Bladder microvascular endothelial cell (primary cell): ENCODE data around the gene TMEM171. TPM values are rescaled to one million over a fixed set of nuclear protein-coding genes. Genes with fewer than 3 reads are reported as not detected.

Experiments used
- total RNA-seq: library from RNA; depleted of rRNA; stranded (reverse); fragments of >200 nt; gene quantifications from 2 replicates; pipeline ENCODE4 v1.2.3, GENCODE V29; 2014

The TMEM171 gene, protein sequence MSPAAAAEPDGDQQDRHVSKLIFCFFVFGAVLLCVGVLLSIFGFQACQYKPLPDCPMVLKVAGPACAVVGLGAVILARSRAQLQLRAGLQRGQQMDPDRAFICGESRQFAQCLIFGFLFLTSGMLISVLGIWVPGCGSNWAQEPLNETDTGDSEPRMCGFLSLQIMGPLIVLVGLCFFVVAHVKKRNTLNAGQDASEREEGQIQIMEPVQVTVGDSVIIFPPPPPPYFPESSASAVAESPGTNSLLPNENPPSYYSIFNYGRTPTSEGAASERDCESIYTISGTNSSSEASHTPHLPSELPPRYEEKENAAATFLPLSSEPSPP
- 0.94 and 2.1 TPM in 2 replicates for total RNA-seq

DNA sequence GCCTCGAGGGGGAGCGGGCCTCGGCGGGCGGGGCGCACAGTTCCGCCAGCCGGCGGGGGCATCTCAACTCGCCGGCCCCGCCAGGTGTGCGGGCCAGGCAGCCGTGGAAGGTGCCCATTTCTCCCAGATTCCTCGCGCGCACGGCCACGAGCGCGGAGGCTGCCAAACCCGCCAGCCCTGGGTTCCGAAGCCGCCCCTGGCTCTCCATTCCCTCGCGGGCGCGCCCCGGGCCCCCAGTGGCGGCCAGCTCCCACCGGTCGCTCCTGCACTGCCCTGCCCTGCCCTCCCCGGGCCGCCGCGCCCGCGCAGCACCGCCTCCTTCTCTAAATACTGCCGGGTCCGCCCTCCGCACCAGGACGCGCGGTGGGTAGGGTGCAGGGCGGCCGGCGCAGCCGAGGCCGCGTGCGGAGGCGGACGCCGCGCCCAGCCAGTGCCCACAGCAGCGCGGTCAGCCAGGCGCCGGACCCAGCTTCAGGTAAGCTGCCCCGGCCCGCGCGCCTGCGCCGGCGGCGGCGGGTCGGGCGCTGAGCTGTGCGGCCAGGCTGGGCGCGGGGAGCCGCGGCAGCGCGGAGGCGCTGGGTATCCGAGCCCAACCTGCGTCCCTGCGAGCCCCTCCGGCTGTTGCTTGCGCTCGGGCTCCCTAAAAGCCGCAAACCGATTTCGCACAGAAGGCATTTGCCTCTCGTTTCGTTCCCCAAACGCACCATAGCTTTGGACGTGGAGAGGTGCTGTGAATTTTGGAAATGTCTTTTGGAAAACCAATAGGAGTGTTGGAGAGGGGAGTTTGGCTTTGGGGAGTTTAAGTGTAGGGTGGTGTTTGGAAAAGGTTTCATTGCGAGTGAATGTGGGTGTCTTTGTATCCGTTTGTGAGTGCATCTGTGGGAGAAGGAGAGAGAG is at the start of gene TMEM171:
Gene TMEM171, plus strand, starts transcription at position 354 of the 897 bp plus-strand sequence. CDS start 2,799 bp downstream, outside the sequence.

DNA sequence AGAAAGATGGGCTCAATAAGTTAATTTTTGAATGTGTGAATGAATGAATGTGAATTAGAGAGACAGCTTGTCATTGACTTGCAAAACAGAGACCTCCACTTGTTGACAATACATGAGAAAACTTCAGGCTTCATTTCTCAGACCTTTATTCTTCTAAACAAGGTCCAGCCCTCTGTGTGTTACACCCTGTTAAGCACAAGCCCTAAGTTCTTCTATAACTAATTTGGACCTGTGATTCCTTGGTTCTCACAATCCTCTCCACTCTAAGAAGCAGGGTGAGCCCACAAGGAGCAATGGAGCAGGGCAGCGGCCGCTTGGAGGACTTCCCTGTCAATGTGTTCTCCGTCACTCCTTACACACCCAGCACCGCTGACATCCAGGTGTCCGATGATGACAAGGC is 52.6 kb downstream of the TMEM171 start, which contains the start of gene TMEM174:
Gene TMEM174, plus strand, starts transcription at position 243 of the 400 bp plus-strand sequence. Its CDS starts 51 bp downstream, at position 294.

Other genes with a start within 250 kb of the TMEM171 start
- gene FCHO2, start 164.5 kb upstream of the TMEM171 start, total RNA-seq: 24.0 and 24.5 TPM in 2 replicates
- gene TMEM174, start 52.6 kb downstream of the TMEM171 start, total RNA-seq: not detected in 2 replicates